Measurements from ENCODE around the gene CDR2.
"Not testable (repeated sequence)": the region's sequence is repeated elsewhere in the genome, so short reads cannot be mapped to it uniquely, and the experiment has no call there.

Gene CDR2

DNA sequence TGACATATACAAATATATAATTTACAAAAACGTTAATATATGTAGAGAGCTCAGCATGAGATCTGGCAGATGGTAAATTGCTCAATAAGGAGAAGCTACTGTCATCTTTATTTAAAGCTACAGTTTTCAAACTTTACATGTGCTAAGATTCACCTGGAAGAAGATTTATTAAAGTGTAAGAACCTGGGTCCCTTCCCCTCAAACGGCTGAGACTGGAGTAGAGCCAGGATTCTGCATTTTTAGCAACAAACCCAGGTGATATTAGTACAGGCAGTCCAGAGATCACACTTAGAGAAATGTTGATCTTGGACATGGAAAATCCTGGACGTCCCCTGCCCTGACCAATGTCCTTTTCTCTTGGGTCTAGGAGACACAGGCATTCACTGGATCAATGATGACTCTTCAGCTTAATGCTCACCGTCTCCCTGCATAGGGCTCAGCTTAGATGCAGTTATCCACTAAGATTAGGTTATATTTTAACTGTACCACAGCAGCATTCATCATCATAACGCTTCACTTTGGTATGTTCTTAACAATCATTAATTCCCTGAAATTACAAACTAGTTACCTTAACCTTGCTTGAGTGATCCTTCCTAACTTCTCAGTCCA lies 20.4 kb downstream of the CDR2 start:
- TF ChIP-seq CTCF (IDR thresholded peaks at IDR 0.05; ENCODE audit: low read depth, low read length): no peak
- no peak overlapping the region for H3K4me3 ChIP-seq (ENCODE audit: low read depth, low read length)
- in situ Hi-C loops (cut with HindIII; ENCODE audit: low sequenced_read_pairs): no loop called here
- peak; percentile 14 for DNase-seq (ENCODE audit: low read depth, low spot score)

DNA sequence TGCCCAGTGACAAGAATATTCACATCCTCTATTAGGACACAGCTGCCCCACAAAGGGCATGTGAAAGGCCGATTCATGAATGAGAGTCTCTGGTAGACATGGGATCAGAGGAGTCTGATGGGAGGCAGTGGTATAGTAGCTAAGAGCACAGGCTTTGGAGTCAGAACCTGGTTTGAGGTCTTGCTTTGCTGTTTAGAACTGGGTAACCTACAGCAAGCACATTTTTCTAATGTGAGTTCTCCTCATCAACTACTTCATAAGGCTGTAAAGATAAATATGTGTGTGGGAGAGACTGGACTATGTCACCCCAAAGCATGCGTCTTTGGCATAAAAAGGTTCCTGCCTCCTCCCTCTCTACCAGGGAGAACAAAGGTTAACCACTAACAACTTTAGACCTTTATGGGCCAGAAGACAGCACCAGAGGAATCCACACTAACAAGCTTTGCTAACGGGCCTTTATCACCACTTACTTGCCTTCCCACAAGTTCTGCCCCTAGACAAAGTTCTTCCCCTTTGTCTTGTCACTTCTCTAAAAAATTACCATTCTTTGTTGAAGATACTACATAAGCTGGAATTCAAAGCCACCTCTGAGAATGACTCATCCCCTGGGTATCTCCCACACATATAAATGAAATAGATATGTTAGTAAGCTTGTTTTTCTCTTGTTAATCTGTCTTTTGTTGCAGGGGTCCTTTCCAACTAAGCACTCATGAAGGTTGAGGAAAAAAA lies 21.1 kb downstream of the CDR2 start:
- in situ Hi-C loops (cut with HindIII; ENCODE audit: low sequenced_read_pairs): no loop called here
- TF ChIP-seq CTCF (IDR thresholded peaks at IDR 0.05; ENCODE audit: low read depth, low read length): no peak
- H3K4me3 ChIP-seq (ENCODE audit: low read depth, low read length): no peak overlapping the region
- peak; percentile 84 for DNase-seq (ENCODE audit: low read depth, low spot score)

DNA sequence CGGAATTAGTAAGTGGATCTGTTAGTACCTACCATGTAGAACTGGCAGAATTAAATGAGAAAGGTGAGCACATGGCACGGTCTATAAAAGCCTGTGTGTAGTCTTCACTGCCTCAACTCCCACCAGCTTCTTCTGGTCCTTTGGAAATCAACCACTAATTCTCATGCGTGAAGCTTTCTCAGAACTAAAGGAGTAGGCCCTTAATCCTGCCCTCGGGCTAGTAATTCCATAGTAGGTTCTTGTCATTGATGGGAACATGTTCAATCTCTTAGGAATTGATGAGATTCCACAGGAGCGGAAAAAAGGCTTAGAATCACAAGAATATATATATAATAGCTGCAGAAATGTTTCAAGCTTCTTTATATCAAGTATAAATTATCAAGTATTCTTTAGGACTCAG lies 21.7 kb downstream of the CDR2 start:
- TF ChIP-seq CTCF (IDR thresholded peaks at IDR 0.05; ENCODE audit: low read depth, low read length): no peak
- in situ Hi-C loops (cut with HindIII; ENCODE audit: low sequenced_read_pairs): no loop called here
- no peak for DNase-seq (ENCODE audit: low read depth, low spot score)
- H3K4me3 ChIP-seq (ENCODE audit: low read depth, low read length): no peak overlapping the region

GRCh38 chr16:22352140-22352539 lies 22.3 kb downstream of the CDR2 start:
- in situ Hi-C loops (cut with HindIII; ENCODE audit: low sequenced_read_pairs): no loop called here
- DNase-seq (ENCODE audit: low read depth, low spot score): no peak

GRCh38 chr16:22351017-22351416 lies 23.4 kb downstream of the CDR2 start:
- in situ Hi-C loops (cut with HindIII; ENCODE audit: low sequenced_read_pairs); H3K4me3 ChIP-seq (ENCODE audit: low read depth, low read length); DNase-seq (ENCODE audit: low read depth, low spot score): not testable (repeated sequence)

More at GRCh38 chr16:22352140-22352539, 22.3 kb downstream of the CDR2 start:
- no peak for TF ChIP-seq CTCF (IDR thresholded peaks at IDR 0.05; ENCODE audit: low read depth, low read length)
- no peak overlapping the region for H3K4me3 ChIP-seq (ENCODE audit: low read depth, low read length)

DNA sequence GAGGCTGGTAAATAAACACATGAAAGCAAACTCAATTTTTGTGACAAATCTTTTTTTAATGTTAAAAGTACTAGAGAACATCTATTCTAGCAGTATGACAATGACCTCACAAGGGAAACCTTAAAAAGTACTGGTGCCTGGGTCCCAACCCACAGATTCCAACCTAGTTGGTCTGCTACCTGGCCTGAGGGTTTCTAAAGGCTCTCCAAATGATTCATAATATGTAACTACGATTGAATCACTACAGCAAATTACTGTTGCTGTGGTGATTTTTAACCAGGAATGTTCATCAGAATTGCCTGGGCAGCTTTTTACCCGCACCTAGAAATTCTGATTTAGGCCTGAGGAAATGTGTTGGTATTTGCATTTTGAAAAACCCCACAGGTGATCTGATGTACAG lies 26.1 kb downstream of the CDR2 start:
- no peak overlapping the region for H3K4me3 ChIP-seq (ENCODE audit: low read depth, low read length)
- TF ChIP-seq CTCF (IDR thresholded peaks at IDR 0.05; ENCODE audit: low read depth, low read length): no peak
- DNase-seq (ENCODE audit: low read depth, low spot score): no peak
- in situ Hi-C loops (cut with HindIII; ENCODE audit: low sequenced_read_pairs): no loop called here

DNA sequence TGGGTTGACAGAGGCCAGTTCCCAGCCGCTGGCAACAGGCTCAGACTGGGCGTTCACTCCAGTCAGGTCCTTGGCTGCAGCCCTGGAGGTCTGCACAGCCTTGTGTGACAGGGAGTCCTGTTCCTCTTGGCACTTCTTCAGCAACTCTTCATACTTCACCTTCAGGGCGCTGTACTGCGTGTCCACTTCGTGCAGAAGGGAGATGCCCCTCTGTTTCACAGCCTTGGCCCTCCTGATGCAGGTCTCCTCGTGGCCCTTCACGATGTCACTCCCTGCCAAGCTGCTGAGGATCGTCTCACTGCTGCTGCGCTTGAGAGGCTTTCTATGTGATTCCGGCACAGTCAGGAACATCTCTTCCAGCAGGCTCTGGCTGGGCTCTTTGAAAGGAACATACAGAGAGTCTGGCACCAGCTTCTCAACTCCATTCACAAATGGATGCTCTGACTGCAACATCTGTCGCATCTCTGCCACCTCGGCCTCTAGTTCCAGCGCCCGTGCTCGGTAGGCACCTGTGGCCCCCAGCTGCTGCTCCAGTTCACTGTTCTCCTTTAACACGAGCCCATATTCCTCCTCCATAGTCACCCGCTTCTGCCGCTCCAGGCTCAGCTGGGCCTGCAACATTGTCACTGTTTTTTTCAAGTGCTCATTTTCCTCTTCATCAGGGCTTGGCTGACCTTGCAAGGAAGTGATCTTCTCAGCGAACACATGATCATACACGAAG lies 27.2 kb downstream of the CDR2 start:
- DNase-seq (ENCODE audit: low read depth, low spot score): no peak
- in situ Hi-C loops (cut with HindIII; ENCODE audit: low sequenced_read_pairs): no loop called here
- no peak for TF ChIP-seq CTCF (IDR thresholded peaks at IDR 0.05; ENCODE audit: low read depth, low read length)
- no peak overlapping the region for H3K4me3 ChIP-seq (ENCODE audit: low read depth, low read length)
